Stomach (tissue), 9 donors: Measurements from ENCODE around the gene ARAF. TPM values are rescaled to one million over a fixed set of nuclear protein-coding genes. Genes with fewer than 3 reads are reported as not detected.
"Not testable (repeated sequence)": the region's sequence is repeated elsewhere in the genome, so short reads cannot be mapped to it uniquely, and the experiment has no call there.

Experiments used
- DNase-seq, 2 donors: peaks; one replicate each; pipeline versions ENCODE4 v3.0.0 to v3.0.0-alpha.2; 2013 to 2019
- H3K27ac ChIP-seq, 5 donors: fragments of 200-600 bp in 4 of 5; sonication (generic) in 4 of 5; one replicate each; pipeline ENCODE4 v1.5.1; 2013 to 2019; ENCODE audit warnings: mild to moderate bottlenecking in 1 of 5, moderate library complexity in 1 of 5
- H3K27me3 ChIP-seq, 3 donors: fragments of 200-600 bp; sonication (generic); one replicate each; pipeline ENCODE4 v1.5.1; 2017 to 2019; ENCODE audit warnings: mixed run types in 1 of 3
- H3K36me3 ChIP-seq, 4 donors: fragments of 200-600 bp; sonication (generic); 1 replicate in 3 of 4; 2 replicates in 1 of 4; pipeline ENCODE4 v1.5.1; 2016 to 2019
- H3K4me1 ChIP-seq, 4 donors: fragments of 200-600 bp; sonication (generic); one replicate each; pipeline ENCODE4 v1.5.1; 2016 to 2019
- H3K4me3 ChIP-seq, 4 donors: fragments of 200-600 bp; sonication (generic) in 3 of 4; one replicate each; pipeline ENCODE4 v1.5.1; 2016 to 2019; ENCODE audit warnings: mild to moderate bottlenecking in 1 of 4
- H3K9me3 ChIP-seq, 4 donors: fragments of 200-600 bp; sonication (generic); one replicate each; pipeline ENCODE4 v1.5.1; 2016 to 2019
- EP300 ChIP-seq: sonication (generic); formaldehyde crosslinking; IDR thresholded peaks from one replicate; pipeline ENCODE4 v1.6.1; 2017; ENCODE audit warnings: antibody characterized with exemption
- POLR2A ChIP-seq, 4 donors: fragments of 450-650 bp; IDR thresholded peaks; one replicate each; pipeline ENCODE4 v1.6.1; 2016; ENCODE audit warnings: antibody characterized with exemption in 4 of 4, control low read depth in 2 of 4, mild to moderate bottlenecking in 1 of 4, moderate library complexity in 1 of 4
- POLR2AphosphoS5 ChIP-seq, 3 donors: sonication (generic); formaldehyde crosslinking; IDR thresholded peaks; one replicate each; pipeline ENCODE4 v1.6.1; 2016; ENCODE audit warnings: antibody characterized with exemption in 3 of 3
- WGBS, 5 donors: extraction: QIAGEN DNeasy Blood & Tissue Kit in 3 of 5; methylation state at CpG; one replicate each; pipeline versions ENCODE4 v1.1.5 to v1.1.7; 2013 to 2018; 5-methylcytosine and 5-hydroxymethylcytosine counted together
- intact Hi-C: fragments of 100-400 bp; cut with DNase I; formaldehyde crosslinking; loops from one replicate; pipeline ENCODE4 v1.15.1; 2023; ENCODE audit warnings: low total_unique reads
- polyA plus RNA-seq, 3 donors: library from polyadenylated mRNA; stranded (reverse); fragments of 200-250 nt; gene quantifications; one replicate each; pipeline ENCODE4 v1.2.3, GENCODE V29; 2013
- total RNA-seq, 5 donors: library from RNA; depleted of rRNA; stranded (reverse); fragments of >200 nt; gene quantifications; one replicate each; pipeline versions ENCODE4 v1.1.0 to v1.2.3, GENCODE V29; 2014 to 2016
- TF ChIP-seq, protein P1 (sequence below), 7 experiments: fragments of 450-650 bp in 4 of 7; fragments of 200-600 bp in 3 of 7; sonication (generic) in 3 of 7; IDR thresholded peaks; one replicate each; pipeline ENCODE4 v1.5.1; 2016 to 2019; ENCODE audit warnings: antibody characterized with exemption in 7 of 7, control low read depth in 2 of 7, mild to moderate bottlenecking in 1 of 7
- donor health status: healthy with polysubstance abuse.
- donor health status: Bipolar disorder and iron deficiency.
- donor health status: healthy.

Gene ARAF
- total and polyA plus RNA-seq, 8 donors = 19.6 to 142 (median 48.8) TPM

DNA sequence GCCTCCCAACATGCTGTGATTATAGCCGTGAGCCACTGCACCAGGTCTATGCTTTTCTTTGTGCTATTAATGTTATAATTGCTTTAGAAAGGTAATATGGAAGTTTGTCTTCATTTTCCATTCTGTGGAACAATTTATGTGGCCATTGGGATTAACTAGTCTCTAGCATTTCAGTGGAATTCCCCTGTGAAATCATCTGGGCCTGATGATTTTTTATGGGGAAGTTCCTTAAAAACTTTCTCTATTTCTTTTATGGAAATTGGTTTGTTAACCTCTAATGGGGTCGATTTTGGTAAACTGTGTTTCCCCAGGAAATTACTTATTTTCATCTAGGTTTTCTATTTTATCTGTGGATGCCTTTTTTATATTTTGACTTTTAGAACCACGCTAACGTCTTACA is 32.5 kb downstream of the ARAF start:
- H3K4me1 ChIP-seq = no peaks in the 10 kb centered on the region
- TF ChIP-seq POLR2AphosphoS5 (IDR thresholded peaks at IDR 0.05) = no peak
- TF ChIP-seq POLR2A (IDR thresholded peaks at IDR 0.05) = no peak
- TF ChIP-seq EP300 = no peak
- TF ChIP-seq, protein P1, sequence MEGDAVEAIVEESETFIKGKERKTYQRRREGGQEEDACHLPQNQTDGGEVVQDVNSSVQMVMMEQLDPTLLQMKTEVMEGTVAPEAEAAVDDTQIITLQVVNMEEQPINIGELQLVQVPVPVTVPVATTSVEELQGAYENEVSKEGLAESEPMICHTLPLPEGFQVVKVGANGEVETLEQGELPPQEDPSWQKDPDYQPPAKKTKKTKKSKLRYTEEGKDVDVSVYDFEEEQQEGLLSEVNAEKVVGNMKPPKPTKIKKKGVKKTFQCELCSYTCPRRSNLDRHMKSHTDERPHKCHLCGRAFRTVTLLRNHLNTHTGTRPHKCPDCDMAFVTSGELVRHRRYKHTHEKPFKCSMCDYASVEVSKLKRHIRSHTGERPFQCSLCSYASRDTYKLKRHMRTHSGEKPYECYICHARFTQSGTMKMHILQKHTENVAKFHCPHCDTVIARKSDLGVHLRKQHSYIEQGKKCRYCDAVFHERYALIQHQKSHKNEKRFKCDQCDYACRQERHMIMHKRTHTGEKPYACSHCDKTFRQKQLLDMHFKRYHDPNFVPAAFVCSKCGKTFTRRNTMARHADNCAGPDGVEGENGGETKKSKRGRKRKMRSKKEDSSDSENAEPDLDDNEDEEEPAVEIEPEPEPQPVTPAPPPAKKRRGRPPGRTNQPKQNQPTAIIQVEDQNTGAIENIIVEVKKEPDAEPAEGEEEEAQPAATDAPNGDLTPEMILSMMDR (IDR thresholded peaks at IDR 0.05) = no peak
- H3K27me3 ChIP-seq = no peaks in the 10 kb centered on the region
- no peak for DNase-seq
- H3K27ac ChIP-seq = no peak overlapping the region
- no peaks in the 10 kb centered on the region for H3K36me3 ChIP-seq
- WGBS, 5 donors = 61 to 84% (median 75%) methylated on average over 4 of the region's 4 CpGs
- no peak overlapping the region for H3K4me3 ChIP-seq
- intact Hi-C loops = no loop called here
- peaks cover 0 to 28% (median 12%) of the 10 kb centered on the region in 4 donors for H3K9me3 ChIP-seq

DNA sequence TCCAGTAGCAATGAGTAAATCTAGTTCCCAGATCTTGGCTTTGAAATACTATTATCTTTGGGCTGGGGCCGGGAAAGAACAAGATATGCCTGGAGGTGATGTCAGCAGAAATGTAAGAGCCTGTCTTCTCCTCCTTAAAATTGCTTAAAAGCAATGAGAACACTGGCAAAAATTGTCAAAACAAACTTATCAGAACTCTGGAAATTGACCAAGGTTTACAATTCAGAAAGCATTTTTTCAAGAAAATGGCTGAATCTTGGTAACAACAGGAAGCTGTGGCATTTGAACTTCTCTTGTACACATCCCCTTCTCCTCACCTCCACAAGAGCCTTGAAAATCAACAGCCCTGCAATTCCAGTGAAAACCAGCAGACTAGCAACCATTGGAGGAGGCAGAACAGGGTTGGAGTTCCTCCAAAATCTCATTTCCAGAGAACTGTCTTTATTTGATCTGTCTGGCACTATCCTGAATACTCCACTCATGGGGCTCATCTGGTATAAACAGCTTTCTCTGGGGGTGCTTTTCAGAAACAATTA is 34.8 kb downstream of the ARAF start:
- intact Hi-C loops = no loop called here
- DNase-seq = no peak
- no peaks in the 10 kb centered on the region for H3K36me3 ChIP-seq
- WGBS, 5 donors = 21 to 42% (median 29%) methylated on average over 1 of the region's 1 CpG
- no peaks in the 10 kb centered on the region for H3K4me1 ChIP-seq
- H3K9me3 ChIP-seq = peaks cover 0 to 44% (median 24%) of the 10 kb centered on the region in 4 donors
- TF ChIP-seq, protein P1 (IDR thresholded peaks at IDR 0.05) = no peak
- no peak for TF ChIP-seq POLR2AphosphoS5 (IDR thresholded peaks at IDR 0.05)
- no peak for TF ChIP-seq POLR2A (IDR thresholded peaks at IDR 0.05)
- TF ChIP-seq EP300 = no peak
- H3K27ac ChIP-seq = no peak overlapping the region
- H3K4me3 ChIP-seq = no peak overlapping the region
- H3K27me3 ChIP-seq = no peaks in the 10 kb centered on the region

DNA sequence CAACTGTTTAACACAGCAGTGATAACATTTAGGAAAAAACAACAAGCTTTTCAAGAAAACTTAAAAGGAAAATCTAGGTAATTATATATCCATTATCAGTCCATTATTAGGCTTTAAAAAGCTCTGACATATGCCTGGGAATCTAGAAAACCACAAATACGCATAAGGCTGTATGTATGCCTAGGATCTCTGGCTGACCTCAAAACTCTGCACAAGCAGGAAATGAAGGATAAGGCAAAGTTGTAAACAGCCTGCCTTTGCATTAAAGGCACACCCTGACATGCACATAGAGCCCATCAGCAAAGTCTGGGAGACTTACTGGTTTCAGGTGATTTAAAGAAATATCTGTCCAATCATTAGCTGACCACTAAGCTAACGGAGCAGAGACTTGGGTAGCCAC is 35.3 kb downstream of the ARAF start:
- Histone ChIP-seq H3K27me3 (no peaks in the 10 kb centered on the region), H3K9me3 (peaks cover 0 to 45% (median 24%) of the 10 kb centered on the region in 4 donors), H3K36me3 (no peaks in the 10 kb centered on the region), H3K4me3 (no peak overlapping the region), H3K27ac (no peak overlapping the region), H3K4me1 (no peaks in the 10 kb centered on the region)
- intact Hi-C loops = no loop called here
- TF ChIP-seq, protein P1 (IDR thresholded peaks at IDR 0.05) = no peak
- TF ChIP-seq EP300 (no peak), POLR2AphosphoS5 (IDR thresholded peaks at IDR 0.05) (no peak), POLR2A (IDR thresholded peaks at IDR 0.05) (no peak)
- no peak for DNase-seq
- WGBS, 5 donors = 50 to 70% (median 59%) methylated on average over 2 of the region's 2 CpGs

DNA sequence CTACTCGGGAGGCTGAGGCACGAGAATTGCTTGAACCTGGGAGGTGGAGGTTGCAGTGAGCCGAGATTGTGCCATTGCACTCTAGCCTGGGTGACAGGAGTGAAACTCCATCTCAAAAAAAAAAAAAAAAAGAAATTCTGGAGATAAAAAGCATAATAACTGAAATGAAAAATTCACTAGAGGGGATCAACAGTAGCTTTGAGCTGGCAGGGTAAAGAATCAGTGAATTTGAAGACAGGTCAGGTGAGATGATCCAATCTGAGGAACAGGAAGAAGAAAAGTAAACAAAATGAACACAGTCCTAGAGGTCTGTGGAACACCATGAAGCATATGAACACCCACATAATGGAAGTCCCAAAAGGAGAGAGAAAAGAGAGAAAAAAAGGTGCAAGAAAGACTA is 36.2 kb downstream of the ARAF start:
- H3K27ac ChIP-seq = no peak overlapping the region
- H3K36me3 ChIP-seq = no peaks in the 10 kb centered on the region
- intact Hi-C loops = no loop called here
- no peak overlapping the region for H3K4me3 ChIP-seq
- DNase-seq = no peak
- H3K9me3 ChIP-seq = peaks cover 0 to 54% (median 24%) of the 10 kb centered on the region in 4 donors
- WGBS, 5 donors = 86 to 100% (median 93%) methylated on average over 3 of the region's 3 CpGs
- no peak for TF ChIP-seq POLR2A (IDR thresholded peaks at IDR 0.05)
- no peak for TF ChIP-seq POLR2AphosphoS5 (IDR thresholded peaks at IDR 0.05)
- TF ChIP-seq EP300 = no peak
- TF ChIP-seq, protein P1 (IDR thresholded peaks at IDR 0.05) = no peak
- no peaks in the 10 kb centered on the region for H3K27me3 ChIP-seq
- H3K4me1 ChIP-seq = no peaks in the 10 kb centered on the region

DNA sequence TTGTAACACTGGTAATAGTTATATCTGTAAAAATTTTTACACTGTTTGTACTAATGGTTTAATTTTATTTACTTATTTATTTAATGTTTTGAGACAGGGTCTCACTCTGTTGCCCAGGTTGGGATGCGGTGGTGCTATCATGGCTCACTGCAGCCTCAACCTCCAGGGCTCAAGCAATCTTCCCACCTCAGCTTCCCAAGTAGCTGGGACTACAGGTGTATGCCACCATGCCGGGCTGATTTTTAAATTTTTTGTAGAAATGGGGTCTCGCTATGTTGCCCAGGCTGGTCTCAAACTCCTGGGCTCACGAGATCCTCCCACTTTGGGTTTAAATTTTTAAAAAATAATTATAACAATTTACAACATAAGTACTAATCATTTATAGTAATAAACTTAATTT is 42.1 kb downstream of the ARAF start:
- H3K27ac ChIP-seq, DNase-seq, H3K4me3 ChIP-seq, H3K36me3 ChIP-seq, intact Hi-C loops, H3K27me3 ChIP-seq, H3K4me1 ChIP-seq: not testable (repeated sequence)
- peaks cover 0 to 30% (median 12%) of the 10 kb centered on the region in 4 donors for H3K9me3 ChIP-seq
- 87 to 97% (median 89%) methylated on average over 4 of the region's 4 CpGs for WGBS, 5 donors
